ENCODE results near the gene ZNF593.

ZNF593 gene

DNA sequence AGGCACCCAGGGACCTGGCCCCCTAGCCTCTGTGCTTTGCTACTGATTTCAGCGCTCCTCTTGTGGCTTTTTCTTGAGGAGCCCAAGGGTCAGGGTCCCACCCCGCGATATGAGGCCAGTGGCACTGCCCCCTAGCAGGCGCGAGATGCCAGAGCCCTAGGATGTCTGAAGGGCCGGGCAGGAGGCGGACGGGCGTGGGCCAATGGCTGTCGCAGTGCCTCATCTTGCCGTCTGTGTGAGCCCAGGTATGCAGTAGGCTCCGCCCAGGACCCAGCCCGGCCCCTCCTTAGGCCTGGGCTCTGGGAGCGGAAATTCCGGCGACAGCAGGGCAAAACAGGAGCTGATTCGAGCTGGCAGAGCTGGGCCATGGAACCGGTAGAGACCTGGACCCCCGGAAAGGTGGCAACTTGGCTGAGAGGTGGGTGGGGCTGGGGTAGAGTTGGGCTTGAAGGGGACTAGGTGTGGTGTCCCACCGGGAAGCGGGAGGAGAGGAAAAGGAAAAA is 7.5 kb downstream of the ZNF593 start, which contains the start of gene CNKSR1:
Gene CNKSR1, plus strand, starts transcription at position 310 of the 503 bp plus-strand sequence. Its CDS starts 57 bp downstream, at position 367.
- ChIA-PET POLR2A (no interaction called here), CTCF (interaction anchor here (0.7 to 4.9 kb wide), 6 partner anchors 8 to 145 kb away, joined by 3 to 44 read pairs (median 4); partner anchors contain the start of genes C1orf232, CEP85 and ZNF593)
- DNase-seq (ENCODE audit: extremely low spot score), result no peak
- TF ChIP-seq, protein P1, sequence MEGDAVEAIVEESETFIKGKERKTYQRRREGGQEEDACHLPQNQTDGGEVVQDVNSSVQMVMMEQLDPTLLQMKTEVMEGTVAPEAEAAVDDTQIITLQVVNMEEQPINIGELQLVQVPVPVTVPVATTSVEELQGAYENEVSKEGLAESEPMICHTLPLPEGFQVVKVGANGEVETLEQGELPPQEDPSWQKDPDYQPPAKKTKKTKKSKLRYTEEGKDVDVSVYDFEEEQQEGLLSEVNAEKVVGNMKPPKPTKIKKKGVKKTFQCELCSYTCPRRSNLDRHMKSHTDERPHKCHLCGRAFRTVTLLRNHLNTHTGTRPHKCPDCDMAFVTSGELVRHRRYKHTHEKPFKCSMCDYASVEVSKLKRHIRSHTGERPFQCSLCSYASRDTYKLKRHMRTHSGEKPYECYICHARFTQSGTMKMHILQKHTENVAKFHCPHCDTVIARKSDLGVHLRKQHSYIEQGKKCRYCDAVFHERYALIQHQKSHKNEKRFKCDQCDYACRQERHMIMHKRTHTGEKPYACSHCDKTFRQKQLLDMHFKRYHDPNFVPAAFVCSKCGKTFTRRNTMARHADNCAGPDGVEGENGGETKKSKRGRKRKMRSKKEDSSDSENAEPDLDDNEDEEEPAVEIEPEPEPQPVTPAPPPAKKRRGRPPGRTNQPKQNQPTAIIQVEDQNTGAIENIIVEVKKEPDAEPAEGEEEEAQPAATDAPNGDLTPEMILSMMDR (IDR thresholded peaks at IDR 0.05; ENCODE audit: control extremely low read depth, extremely low read depth, low read depth, missing control alignments), result no peak

DNA sequence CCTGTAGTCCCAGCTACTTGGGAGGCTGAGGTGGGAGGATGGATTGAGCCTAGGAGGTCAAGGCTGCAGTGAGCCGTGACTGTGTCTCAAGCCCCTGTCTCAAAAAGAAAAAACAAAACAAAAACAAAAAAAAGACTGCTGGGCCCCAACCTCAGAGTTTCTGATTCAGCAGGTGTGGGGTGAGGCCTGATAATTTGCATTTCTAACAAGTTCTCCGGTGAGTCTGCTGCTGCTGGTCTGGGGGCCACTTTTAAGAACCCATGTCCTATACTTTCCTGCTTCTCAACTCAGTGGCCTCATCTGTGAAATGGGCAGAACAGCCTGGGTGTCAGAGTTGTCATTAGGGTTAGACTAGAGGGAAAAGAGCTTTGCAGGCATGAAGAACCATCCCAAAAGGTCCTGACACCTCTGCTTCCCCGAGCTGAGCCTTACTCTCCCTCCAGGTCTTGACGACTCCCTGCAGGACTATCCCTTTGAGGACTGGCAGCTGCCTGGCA is 10.3 kb downstream of the ZNF593 start:
- TF ChIP-seq, protein P1 (IDR thresholded peaks at IDR 0.05; ENCODE audit: control extremely low read depth, extremely low read depth, low read depth, missing control alignments), result no peak
- CTCF ChIA-PET, result interaction anchor here (0.9 to 4.9 kb wide), 5 partner anchors 10 to 237 kb away, joined by 3 to 44 read pairs (median 4); partner anchors contain the start of genes C1orf232, CATSPER4, CEP85 and ZNF593
- POLR2A ChIA-PET, result interaction anchor here (0.6 kb wide), 1 partner anchor 53 kb away, joined by 3 read pairs; no protein-coding TSS in a partner anchor
- no peak for DNase-seq (ENCODE audit: extremely low spot score)

DNA sequence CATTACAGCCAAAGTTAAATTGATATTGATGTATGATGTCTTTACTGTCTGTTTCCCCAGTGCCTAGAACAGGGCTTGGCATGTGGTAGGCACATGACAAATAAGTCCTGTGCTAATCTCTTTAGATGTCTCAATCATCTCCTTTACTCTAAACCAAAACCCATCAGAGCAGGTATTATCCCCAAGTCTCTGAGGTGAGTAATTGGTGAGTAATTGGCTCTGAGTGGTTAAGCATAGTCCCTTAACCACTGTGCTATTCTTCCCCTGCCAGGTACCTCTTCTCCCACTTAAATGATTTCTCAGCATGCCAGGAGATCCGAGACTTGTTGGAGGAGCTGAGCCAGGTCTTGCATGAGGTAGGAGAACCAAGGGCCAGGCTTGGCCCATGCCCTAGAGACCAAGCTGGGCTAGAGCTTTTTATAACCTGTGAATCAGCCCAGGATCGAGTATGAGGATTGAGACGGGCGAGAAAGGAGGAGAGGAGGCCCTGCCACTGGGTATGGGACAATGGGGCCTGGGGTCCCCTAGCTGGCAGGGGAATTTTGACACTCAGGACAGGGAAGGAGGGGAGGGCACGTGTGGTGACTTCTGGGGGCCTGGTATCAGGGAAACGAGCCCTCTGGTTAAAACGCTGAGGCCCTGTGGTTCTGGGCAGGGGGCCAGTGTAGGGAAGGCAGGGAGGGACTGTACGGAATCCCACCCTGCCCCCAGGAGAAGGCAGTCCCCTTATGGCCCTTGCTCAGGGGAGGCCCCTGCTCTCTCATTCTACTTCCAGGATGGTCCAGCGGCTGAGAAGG is 12.1 kb downstream of the ZNF593 start:
- ChIA-PET CTCF (interaction anchor here (1.0 to 4.9 kb wide), 4 partner anchors 8 to 52 kb away, joined by 3 to 44 read pairs (median 4); partner anchors contain the start of genes C1orf232, CATSPER4, CEP85 and ZNF593), POLR2A (no interaction called here)
- TF ChIP-seq, protein P1 (IDR thresholded peaks at IDR 0.05; ENCODE audit: control extremely low read depth, extremely low read depth, low read depth, missing control alignments), result no peak
- DNase-seq (ENCODE audit: extremely low spot score), result no peak

DNA sequence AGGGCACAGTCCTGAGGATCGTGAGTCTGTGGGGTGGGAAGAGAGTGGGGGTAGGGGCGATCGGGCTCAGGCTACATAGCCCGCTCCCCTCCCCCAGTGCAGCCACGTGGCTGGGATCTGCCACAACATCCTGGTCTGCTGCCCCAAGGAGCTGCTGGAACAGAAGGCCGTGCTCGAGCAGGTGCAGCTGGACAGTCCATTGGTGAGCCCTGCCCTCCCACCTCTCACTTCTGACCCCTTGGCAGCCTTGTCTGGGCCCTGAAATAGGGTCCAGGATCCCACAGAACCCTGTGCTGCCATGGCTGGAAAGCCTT is 12.6 kb downstream of the ZNF593 start:
- POLR2A ChIA-PET, result no interaction called here
- TF ChIP-seq, protein P1 (IDR thresholded peaks at IDR 0.05; ENCODE audit: control extremely low read depth, extremely low read depth, low read depth, missing control alignments), result no peak
- no peak for DNase-seq (ENCODE audit: extremely low spot score)
- CTCF ChIA-PET, result interaction anchor here (1.0 to 1.5 kb wide), 2 partner anchors 12 to 30 kb away, joined by 3 to 9 read pairs; partner anchors contain the start of gene ZNF593

DNA sequence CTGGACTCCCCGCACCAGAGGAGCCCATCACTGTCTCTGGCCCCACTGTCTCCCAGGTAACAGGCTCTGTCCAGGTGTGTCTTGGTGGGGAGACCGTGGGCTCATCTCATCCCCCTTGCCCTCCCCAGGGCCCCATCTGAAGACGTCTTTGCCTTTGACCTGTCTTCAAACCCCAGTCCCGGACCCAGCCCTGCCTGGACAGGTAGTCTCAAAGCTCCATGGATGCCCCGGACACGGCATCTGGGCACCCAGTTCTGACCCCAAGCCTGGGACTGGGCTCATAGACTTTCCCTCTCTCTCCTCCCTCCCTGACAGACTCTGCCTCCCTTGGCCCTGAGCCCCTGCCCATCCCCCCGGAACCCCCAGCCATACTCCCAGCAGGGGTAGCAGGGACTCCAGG is 14.4 kb downstream of the ZNF593 start:
- CTCF ChIA-PET, result interaction anchor here (0.9 to 1.2 kb wide), 3 partner anchors 42 to 233 kb away, joined by 3 to 4 read pairs (median 3); partner anchors contain the start of gene CEP85
- DNase-seq (ENCODE audit: extremely low spot score), result no peak
- TF ChIP-seq, protein P1 (IDR thresholded peaks at IDR 0.05; ENCODE audit: control extremely low read depth, extremely low read depth, low read depth, missing control alignments), result no peak
- POLR2A ChIA-PET, result no interaction called here

DNA sequence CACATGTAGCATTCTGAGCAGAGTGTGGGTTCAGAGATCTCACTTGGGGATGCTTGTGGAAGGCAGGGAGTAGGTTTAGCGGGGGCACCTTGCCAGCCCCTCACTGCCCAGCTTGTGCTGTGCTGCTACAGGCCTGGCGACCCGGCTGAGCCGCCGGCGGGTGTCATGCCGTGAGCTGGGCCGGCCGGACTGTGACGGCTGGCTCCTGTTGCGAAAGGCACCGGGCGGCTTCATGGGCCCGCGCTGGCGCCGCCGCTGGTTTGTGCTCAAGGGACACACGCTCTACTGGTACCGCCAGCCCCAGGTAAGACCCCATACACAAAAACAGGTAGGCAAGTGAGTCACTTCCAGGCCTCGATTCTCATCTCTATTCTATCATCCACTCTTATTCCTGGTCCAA is 15.2 kb downstream of the ZNF593 start:
- DNase-seq (ENCODE audit: extremely low spot score), result no peak
- TF ChIP-seq, protein P1 (IDR thresholded peaks at IDR 0.05; ENCODE audit: control extremely low read depth, extremely low read depth, low read depth, missing control alignments), result no peak
- ChIA-PET CTCF (no interaction called here), POLR2A (no interaction called here)

Measured in GM10248 (cell line).